ENCODE measurements around the gene PTCSC3.
"Not testable (repeated sequence)": the region's sequence is repeated elsewhere in the genome, so short reads cannot be mapped to it uniquely, and the experiment has no call there.

The PTCSC3 gene

DNA sequence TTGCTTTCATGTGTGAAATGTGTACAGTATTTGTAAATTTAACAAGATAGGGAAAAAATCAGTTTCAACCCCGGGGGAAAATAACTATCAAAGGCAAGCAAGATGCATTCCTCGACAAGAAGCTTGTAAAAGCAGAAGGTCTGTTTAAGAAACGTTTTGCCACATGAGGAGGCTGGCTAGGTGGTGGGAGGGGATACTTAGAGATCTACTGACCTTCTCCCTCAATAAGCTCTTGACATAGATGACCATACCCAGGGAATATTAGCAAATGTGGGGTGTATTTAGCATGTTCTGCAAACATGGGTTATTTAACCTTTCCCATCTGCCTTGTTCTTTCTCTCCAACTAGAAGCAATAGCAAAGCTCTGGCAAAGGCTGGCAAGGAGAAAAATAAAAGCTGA lies 4.9 kb downstream of the PTCSC3 start:
- no peak for DNase-seq

DNA sequence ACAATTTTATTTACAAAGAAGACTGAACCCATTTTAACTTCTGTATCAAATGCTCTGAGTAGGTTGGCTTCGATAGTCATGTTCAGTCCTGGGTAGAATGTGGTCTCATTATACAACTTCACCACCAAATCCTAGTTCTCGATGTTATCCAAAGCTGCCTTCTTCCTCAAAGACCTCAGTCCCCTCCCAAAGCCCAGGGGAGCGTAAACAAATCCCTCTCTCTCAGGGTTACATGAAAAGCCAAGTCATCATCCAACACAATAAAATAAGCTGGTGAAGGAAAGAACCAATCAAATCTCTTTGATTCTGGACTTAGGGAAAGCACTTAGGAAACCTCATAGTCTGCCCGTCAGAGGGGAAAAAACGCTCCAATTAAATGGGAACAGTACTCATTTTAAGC lies 9.1 kb downstream of the PTCSC3 start:
- no peak for DNase-seq

DNA sequence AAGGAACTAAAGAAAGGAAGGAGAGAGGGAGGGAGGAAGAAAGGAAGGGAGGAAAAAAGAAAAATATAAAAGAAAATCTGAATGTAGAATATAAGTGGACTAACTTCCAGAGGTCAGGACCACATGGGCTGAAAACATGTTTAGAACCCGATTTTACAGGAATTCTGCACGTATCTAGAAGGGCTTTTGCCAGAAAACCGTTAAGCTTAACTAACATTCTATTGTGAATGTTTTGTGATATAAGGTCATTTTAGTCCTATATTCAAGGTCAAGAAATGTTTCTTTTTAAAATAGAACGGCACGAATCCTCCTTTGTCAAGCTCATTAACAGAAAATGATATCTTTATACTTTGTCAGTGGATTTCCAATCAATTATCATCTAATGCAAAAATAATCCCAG lies 13.1 kb downstream of the PTCSC3 start:
- no peak for DNase-seq

DNA sequence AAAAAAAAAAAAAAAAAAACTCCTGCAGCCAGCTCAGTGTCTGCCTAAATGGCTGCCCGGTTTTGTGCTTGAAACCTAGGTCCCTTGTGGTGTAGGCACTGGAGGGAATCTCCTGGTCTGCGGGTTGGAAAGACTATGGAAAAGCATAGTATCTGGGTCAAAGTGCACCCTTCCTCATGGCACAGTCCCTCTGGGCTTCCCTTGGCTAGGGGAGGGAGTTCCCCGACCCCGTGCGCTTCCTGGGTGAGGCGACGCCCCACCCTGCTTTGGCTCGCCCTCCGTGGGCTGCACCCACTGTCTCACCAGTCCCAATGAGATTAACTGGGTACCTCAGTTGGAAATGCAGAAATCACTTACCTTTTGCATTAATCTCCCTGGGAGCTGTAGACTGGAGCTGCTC lies 14.3 kb downstream of the PTCSC3 start:
- no peak for DNase-seq

DNA sequence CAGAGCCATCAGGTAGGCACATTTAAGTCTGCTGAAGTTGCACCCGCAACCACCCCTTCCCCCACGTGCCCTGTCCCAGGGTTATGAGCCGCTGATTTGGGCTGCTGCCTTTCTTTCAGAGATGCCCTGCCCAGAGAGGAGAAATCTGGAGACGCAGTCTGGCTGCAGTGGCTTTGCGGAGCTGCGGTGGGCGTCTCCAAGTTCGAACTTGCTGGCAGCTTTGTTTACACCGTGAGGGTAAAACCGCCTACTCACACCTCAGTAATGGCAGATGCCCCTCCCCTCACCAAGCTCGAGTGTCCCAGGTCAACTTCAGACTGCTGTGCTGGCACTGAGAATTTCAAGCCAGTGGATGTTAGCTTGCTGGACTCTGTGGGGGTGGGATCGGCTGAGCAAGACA lies 14.7 kb downstream of the PTCSC3 start:
- DNase-seq: no peak

DNA sequence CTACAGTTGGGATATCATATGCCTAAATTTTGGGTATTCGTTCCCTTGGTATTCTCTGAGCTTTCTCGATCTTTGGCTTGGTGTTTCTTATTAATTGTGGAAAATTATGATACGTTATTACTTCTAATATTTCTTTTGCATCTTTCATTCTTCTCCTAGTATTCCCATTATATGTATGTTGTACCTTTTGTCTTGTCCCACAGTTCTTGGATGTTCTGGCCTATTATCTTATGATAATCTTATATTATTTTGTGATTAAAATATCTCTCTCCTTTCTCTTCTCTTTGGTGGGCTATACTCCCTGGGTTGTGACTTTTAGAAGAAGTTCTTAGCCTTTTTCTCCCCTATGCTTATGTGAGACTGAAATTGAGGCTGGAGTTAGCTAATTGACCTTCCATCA lies 25.2 kb downstream of the PTCSC3 start:
- no peak for DNase-seq

DNA sequence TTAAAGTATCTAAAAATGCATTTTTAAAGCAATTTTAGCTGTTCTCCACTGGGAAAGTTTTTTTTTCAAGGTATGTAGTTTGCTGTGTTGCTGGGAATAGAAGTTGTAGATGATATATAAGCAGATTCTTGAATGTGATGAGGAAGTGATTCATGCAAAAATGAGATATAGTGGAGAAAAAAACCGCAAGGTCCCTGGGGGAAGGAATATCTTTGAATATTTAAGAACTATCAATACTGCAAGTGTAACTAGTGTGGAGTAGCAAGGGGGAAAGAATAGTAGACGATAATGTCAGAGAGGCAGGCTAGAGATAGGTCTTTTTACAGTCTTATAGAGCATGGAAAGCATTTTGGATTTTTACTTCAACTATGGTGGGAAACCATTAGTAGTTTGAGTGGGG lies 42.5 kb downstream of the PTCSC3 start:
- DNase-seq: no peak

DNA sequence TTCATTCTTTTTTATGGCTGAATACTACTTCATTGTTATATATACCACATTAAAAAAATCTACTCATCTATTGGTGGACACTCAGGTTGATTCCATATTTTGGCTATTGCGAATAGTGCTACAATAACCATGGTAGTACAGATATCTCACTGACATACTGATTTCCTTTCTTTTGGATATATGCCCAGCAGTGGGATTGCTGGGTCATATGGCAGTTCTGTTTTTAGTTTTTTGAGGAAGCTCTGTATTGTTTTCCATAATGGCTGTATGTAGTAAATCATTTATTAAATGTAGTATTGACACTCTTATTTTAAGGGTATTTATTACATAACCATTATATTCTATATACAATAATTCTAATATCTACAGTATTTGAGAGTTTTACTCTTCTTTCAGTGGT lies 43.7 kb downstream of the PTCSC3 start:
- no peak for DNase-seq

DNA sequence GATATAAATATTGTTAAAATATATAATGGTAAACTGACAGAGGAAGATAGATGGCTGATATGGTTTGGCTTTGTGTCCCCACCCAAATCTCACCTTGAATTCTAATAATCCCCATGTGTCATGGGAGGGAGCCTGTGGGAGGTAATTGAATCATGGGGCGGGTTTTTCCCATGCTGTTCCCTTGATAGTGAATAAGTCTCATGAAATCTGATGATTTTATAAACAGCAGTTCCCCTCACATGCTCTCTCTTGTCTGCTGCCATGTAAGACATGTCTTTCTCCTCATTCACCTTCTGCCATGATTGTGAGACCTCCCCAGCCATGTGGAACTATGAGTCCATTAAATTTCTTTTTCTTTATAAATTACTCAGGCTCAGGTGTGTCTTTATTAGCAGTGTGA lies 46.3 kb downstream of the PTCSC3 start:
- DNase-seq: no peak

DNA sequence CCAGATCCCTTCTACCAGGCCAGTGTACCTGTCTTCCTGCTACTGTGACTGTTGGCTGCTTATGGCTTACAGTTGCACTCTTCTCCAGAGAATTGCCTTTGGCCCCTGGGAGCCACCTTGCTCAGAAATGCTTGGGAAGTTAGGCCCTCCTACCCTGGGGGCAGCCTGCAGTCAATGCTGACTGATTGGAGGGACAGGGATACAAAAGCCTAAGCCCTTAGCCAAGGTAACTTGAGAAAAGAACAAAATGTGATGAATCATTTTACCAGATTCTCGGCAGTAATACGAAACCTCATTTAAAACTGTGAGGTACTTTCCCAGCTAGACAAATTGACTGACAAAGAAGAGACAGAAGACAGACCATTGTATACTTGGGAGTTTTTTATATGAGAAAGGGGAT lies 47.3 kb downstream of the PTCSC3 start:
- no peak for DNase-seq

DNA sequence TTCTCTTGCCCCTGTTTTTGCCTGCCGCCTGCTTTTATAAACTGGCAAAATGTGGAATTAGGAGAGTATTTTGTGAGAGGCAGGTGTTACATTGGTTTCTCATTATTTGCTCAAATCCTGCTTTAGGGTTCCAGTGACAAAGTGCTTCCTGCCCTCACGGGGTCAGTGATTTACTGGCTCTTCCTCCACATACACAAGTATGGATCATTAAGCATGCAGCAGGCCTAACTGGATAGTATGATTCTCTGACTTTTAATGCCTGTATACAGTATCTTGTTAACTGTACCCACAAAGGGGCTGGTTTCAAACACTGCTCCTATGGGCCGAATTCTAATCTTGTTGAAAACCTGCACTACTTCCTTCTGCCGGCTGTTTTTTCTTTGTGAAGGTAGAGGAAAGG lies 63.2 kb downstream of the PTCSC3 start:
- DNase-seq: no peak

DNA sequence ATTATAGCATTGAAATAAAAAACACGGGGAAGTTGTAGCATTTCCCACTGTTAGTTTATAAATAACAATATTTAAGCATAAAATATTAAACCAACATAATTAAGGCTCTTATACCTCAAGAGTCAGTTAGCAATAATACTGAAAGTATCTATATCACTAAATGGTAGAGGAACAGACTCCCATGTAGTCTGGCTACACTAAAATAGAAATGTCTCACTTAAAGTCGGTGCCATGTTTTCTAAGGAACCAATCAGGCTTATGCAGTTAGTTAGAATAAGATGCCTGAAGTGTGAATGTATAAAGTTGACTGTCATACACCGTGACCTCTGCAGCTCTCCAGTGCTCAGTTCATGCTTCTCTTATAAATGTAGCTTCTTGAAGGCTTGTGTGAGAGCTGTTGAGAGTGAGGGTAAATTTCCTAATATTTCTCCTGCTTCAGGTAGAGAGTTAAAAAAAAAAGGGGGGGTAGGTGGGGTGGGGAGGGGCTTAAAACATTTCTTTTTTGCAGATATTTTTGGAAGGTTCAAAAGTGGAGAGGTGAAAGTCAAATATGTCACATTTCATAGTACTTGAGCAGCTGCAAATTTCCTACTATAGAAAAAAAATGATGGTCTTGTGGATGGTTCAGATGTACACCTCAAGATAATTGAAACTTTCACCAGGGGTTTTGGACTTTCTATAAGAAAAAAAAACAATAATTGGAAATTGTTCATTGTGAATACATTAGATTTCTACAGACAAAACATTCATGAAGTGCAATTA lies 64.5 kb downstream of the PTCSC3 start:
- DNase-seq: no peak

DNA sequence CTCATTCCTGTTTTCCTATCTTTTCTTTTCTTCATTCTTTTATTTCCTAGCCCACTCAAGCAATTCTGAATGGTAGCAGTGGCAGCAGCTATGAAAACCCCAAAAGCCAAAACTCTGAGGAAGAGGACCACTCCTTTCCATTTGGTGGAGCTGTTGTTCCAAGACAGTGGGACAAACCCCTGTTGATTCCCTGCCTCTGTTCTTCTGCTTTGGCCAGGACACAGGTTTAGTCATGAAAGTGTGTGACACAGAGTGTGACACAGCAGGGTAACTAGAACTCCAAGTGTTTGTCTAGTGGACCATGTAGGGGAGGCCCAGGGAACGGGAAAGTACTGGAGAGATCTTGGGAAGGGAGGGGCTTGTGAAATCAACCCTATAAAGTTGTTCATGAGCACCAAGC lies 71.1 kb downstream of the PTCSC3 start:
- no peak for DNase-seq

DNA sequence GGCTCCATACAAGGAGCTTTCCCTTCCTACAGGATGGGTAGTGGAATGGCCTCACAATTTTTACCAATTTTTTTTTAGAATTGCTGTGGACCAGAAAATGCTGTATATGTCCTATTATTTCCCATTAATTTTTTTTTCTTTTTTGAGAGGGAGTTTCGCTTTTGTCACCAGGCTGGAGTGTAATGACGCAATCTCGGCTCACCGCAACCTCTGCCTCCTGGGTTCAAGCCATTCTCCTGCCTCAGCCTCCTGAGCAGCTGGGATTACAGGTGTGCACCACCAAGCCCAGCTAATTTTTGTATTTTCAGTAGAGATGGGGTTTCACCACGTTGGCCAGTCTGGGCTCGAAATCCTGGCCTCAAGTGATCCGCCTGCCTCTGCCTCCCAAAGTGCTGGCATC lies 72.3 kb downstream of the PTCSC3 start:
- DNase-seq: not testable (repeated sequence)

DNA sequence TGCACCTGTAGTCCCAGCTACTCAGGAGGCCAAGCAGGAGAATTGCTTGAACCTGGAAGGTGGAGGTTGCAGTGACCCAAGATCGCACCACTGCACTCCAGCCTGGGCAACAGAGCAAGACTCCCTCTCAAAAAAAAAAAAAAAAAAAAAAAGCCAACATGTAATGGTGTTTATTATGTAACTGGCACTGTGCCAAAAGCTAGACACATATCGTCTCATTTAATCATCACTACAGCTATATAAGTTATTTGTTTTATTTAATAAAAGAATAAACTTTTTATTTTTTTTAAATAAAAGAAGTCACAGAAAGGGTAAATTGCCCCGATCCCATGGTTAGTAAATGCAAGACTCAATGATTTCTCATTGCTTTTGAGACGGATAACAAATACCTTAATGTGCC lies 76.9 kb downstream of the PTCSC3 start:
- DNase-seq: no peak

DNA sequence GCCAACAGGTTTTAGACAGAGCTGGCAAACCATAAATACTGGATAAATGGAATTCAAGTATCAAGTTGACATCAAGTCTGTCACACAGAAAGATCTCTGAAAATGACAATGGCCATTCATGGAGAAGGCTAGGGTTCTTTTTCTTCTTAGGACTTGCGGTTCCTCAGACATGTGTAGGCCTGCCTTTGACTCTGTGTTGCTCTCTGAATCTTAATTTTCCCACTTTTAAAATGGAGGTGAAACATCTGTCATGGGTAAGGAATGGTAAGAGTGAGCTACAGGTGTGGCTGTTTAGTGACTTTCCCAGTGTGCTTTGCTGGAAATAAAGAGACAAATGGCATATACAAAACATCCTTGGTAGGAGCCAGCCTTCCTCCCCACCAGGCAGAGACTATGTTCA lies 79.2 kb downstream of the PTCSC3 start:
- no peak for DNase-seq

DNA sequence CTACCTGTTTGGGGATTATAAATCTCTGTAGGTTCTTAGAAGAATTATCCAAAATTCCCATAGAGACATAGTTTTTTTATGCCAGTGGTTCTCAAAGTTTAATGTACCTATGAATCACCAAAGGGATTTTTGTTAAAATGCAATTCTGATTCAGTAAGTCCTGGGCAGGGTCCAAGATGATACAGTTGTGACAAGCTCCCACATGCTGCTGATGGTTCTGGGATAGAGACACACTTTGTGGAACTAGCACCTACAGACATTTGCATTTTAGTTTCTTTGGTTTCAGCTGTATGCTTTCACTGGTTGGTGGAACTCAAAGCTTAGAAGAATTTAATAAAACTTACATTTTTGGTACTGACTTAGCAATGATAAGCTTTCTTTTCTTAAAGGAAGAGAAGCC lies 80.4 kb downstream of the PTCSC3 start:
- no peak for DNase-seq

DNA sequence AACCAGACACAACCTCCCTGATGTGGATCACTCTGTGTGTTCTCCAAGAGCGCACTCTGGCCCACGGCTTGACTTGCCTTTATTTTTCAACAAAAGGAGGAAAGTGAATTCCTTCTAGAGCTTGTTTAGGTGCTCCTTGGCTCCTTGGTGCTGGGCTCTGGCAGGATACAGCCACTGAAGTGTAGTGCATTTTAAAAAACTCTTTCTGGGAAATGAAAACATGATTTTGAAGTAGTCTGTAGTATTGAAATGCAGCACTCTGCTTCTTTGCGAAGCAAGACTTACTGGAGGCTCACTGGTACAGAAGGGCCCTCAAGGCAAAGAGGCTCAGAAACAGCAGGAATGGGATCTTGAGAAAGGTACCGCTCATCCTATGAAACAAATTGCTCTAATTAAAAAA lies 81.6 kb downstream of the PTCSC3 start:
- no peak for DNase-seq

DNA sequence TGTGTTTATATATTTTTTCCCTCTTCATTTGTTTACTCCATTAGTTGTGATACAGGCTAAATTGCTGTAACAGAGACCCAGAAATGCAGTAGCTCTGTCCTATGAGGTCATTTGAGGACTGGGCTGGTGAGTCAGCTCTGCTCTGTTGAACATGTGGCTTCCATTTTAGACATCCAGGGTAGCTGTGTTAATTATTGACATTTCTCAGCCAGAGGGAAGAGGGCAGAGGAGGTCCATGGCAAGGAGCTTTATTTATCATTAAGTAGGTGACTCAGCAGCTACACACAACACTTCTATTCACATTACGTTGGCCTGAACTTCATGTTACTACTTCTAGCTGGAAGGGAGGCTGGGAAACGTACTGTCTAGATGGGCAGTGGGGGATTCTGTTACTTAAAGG lies 85.4 kb downstream of the PTCSC3 start:
- DNase-seq: no peak

DNA sequence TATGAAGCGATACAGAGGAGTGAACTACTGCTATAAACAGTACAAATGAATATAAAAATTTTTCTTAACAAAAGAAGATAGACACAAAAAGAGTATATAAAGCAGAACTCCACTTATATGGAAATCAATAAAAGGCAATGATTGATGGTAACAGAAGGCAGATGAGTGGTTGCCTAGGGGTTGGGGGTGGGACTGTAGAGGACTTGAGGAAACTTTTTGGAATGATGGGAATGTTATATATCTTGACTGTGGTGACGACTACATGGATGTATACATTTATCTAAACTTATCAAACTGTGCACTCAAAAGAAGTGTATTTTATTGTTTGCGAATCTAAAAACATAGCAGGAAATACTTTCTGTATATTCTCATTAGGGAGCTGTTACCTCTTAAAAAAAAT lies 89.1 kb downstream of the PTCSC3 start:
- no peak for DNase-seq

DNA sequence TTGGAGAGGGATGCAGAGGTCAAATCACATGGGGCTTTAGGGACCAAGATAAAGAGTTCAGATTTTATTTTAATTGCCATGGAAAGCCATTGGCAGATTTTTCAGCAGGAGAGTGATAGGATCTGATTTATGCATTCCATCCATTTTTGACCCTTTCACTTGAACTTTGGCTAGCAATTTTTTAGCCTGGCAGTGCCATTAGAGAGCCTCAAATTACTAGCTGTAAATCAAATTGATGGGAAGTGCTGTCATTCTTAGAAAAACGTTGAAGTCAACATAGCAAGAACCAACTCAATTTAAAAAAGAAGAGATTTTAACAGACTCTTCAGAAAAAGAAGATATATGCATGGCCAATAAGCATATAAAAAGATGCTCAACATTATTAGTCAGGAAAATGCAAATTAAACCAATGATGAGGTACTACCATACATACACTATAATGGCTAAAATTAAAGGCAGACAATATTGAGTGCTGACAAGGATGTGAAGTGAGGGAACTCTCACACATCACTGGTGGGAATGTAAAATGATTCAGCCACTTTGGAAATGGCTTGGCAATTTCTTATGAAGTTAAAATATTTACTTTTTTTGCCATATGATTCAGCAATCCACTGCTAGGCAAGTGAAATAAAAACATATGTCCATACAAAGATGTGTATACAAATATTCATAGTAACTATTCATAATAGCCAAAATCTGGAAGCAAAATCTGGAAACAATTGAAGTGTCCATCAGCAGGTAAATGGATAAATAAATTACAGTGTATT lies 89.7 kb downstream of the PTCSC3 start:
- no peak for DNase-seq

DNA sequence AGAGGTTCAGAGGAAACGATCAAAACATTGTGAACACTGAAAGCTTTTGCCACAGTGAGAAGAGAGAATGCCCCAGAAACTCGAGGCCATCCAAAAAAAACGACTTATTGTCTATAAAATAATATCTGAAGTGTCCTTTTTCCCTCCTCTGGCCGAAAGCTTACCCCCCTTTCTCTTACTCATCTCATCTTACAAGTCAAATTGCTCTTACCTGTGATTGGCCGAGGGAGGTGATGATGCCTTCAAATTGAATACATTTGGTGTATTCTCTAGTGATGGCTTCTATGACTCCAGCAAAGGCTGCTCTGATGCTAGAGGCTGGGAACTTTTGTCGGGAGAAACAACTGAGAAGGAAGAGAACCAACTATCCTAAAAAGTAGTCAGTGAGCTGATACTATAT lies 90.7 kb downstream of the PTCSC3 start:
- no peak for DNase-seq

Measured in activated CD4-positive, alpha-beta T cell treated with anti-CD3 and anti-CD28 coated beads, Interleukin-2, amount 50 U/mL, for 1 hour (primary cell).